ENCODE data around the gene RINT1.

The RINT1 gene

DNA sequence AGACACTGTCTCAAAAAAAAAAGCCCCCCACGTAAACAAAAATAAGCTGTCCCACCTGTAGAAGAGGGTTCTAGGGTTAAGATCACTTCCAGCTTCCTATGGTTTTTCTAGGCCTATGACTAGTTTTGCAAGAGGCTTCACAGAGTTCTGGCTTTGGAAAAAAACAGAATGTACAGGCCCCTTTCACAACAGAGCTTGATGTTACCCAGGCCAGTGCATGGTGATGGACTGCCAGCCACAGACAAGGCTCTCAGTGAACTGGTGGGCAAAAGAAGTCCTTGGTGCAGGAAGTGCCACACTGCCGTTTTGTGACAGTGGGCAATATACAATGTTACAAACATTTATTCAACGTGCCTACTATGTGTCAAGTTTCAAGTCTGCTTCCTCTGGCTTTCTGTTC lies 67.5 kb downstream of the RINT1 start:
- no peak for DNase-seq (ENCODE audit: low read depth)

DNA sequence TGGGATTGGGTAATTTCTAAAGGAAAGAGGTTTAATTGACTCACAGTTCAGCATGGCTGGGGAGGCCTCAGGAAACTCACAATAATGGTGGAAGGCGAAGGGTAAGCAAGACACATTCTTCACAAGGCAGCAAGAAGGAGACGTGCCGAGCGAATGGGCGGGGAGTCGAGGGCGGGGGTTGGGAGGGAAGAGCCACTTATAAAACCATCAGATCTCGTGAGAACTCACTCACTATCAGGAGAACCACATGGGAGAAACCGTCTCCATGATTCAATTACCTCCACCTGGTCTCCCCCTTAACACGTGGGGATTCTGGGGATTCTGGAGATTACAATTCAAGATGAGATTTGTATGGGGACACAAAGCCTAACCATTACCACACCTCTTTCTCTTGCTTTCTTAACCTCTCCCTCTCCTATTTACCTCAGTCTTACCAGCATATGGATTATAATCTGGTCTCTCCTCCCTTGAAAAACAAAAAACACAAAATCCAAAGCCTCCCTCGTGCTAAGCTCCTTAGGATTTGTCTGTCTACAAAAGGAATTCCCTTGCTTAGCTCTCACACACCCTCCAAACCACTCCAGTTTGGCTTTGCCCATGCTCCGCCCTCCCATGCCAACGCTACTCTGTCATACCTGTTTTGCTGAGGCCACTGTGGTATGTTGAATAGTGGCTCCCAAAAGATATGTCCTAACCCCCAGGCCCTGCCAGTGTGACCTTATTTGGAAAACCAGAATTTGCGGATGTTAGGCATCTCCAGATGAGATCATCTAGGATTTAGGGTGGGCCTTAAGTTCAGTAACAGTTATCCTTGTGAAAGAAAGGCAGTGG lies 68.9 kb downstream of the RINT1 start:
- DNase-seq (ENCODE audit: low read depth), result no peak

DNA sequence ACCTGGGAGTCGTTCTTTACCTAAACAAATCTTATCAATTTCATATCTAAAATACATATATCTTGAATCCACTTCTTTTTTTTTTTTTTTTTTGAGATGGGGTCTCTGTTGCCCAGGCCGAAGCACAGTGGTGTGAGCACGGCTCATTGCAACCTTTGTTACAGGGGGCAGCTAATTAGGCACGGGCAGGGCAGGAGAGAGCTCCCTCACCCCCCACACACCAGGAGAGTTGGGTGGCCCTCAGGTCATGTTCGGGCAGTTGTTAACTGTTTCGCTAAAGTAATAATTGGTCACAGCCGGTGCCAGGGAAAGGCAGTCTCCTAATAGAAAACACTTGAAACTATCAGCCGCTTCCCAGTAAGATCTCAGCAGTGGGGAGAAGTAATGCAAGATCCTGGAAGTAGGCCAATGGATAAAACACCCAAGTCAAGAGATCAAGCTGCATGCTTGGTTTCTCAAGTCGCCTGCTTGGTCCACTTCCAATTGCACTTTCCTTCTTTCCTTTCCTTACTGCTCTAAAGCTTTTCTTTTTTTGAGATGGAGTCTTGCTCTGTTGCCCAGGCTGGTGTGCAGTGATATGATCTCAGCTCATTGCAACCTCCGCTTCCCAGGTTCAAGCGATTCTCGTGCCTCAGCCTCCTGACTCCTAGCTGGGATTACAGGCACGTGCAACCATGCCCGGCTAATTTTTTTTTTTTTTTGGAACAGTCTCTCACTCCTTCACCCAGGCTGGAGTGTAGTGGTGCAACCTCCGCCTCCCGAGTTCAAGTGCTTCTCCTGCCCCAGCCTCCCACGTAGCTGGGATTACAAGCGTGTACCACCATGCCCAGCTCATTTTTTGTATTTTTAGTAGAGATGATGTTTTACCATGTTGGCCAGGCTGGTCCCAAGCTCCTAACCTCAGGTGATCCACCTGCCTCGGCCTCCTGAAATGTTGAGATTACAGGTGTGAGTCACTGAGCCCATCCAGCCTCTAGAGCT lies 70.6 kb downstream of the RINT1 start:
- DNase-seq (ENCODE audit: low read depth), result no peak

DNA sequence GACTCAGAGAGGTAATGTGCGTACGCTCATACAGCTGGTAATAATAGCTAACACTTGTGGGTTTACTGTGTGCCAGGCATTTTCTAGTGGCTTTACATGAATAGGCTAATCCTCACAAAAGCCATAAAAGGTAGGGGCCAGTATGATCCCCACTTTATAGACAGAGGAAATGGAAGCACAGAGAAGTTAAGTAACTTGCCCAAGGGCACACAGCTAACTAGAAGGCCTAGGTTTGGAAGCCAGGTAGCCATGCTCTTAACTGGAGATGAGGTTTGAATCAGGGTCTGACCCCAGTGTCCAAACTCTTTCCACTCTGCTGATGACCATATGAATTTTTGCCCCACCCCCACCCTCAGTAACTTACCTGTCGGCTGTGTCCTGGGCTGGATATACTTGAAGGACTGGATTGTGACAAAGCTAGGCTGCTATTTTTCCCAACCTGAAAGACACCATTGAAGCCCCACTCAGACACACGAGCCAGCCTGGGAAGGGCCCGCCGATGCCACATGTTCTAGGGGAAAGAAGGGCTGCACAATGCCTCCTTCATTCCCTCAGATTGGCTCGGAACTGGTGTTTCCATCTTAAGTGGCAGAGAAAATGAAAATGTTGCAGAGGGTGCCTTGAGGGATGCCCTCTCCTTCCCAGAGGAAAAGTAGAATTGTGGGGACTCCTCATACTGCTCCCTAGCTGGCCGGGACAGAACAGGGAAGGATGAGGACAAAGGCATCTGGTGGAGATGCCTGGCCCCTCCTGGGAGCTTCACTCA lies 78.3 kb downstream of the RINT1 start:
- DNase-seq (ENCODE audit: low read depth), result no peak

DNA sequence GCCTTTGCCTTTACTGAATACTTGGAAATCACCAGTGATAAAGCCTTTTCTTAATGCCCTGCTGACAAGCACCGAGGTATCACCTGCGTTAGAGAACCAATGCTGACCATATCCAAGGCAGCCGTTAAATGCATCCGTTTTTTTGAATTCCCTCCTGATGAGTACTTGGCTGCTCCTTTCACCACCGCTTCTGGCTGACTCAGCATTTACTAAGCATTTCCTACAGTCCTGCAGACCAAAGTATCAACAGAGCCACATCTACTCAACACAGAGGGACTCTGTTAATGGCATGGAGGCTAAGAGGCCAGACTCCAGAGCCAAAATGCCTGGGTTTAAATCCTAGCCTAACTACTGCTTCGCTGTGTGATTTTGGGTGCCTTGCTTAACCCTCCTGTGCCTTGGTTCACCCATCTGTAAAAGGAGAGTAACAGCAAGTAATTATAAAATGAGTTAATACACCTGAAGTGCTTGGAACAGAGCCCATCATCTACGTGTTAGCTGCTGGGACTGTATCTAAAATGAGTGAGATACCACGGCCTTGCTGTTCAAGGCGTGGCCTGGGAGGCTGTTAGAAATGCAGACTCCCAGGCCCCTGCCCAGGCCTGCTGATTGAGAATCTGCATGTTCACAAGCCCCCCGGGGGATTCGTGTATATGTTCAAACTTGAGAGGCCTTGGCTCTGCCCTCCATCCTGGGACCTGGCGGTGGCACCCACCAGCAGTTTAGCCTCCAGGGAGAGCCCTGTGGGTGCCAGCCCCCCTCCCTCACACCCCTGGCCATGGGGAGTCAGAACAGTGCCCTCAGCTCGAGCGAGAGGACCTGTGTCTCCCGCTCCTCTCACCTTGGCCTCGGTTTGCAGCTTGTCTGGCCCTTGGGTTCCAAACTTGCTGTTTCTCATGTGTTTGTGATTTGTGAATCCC lies 80.1 kb downstream of the RINT1 start:
- DNase-seq (ENCODE audit: low read depth), result no peak

DNA sequence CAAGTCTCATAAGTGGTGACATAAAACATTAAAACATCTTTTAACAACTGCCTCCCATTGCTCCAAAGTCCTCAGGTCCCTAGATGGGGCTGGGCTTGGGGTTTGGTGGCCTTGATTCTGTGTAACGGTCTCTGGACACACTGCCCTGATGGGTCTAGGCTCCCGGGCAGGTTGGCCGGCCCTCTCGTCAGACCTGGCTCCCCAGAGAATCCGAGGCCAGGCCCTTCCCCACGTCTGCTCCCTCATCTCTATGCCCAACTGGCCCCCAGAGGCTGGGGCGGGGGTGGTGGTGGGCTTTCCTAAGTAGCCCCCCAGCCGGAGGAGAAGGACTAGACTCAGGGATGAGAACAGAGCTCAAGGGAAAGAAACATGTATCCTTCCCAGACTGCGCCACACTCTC lies 80.8 kb downstream of the RINT1 start:
- no peak for DNase-seq (ENCODE audit: low read depth)

DNA sequence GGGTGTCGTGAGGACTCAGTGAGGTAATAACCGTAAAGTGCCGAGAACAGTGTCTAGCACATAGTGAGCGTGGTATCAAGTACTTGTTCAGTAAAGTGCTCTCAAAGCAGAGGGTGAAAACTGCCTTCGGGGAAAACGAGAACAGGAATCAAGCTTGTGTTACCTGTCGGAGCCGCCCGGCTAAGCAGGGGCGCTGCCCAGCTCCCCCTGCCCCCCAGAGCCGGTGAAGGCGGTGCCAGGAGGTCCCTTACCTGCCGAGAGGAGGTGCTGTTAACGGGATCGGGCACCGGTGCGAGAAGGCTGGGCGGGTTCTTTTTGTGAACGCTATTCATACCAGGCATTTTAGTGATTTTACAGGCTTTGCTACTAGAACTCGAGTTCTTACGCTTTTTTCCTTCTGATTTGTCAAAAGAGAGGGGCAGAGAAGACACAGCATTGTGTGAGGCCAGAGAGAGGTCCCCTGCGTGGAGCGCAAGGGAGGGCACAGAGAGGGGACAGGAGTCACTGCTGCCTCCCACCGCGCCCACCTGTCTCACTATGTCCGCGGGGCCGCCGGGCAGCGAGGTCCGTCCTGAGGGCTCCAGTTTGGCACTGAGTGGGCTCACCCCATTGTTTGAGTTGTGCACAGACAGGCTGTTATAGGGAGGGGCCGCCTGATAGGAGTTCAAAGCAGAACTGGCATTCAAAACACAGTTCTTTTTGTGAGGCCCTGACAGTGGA lies 81.8 kb downstream of the RINT1 start:
- DNase-seq (ENCODE audit: low read depth), result no peak

DNA sequence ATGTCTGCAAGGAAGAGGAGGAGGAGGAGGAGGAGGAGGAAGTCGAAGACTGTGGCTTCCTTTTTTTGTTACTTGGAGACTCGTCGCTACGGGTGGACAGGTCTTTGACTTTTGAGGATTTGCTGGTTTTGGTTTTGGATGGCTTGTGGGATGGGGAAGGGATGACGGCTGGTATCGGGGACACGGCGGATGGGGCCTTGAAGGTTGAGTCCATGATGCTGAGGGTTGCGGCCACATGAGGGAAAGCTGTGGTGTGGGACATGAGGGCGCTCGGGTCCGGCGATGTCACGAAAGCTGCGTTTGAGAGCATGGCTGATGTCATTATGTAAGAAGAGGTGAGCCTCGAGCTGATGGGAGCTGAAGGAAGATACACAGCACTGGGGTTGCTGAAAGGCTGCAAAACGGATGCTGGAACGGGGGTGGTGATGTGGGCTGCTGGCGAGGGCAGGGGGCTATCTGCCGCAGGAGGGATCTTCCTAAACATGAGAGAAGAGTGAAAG lies 82.4 kb downstream of the RINT1 start:
- no peak for DNase-seq (ENCODE audit: low read depth)

All from stimulated activated CD8-positive, alpha-beta memory T cell treated with anti-CD3 and anti-CD28 coated beads, Interleukin-4, amount 100 ng/mL, for 24 hours (primary cell).